A549 (cell line): ENCODE data around the gene VDR.

Experiments
- BHLHE40 ChIP-seq: IDR thresholded peaks from 2 replicates; pipeline ENCODE4 v1.6.1; 2012; ENCODE audit warnings: low read depth, low read length, inconsistent platforms
- EP300 ChIP-seq, 2 experiments: fragments of >200 bp; sonication (Bioruptor Twin); formaldehyde crosslinking; IDR thresholded peaks; 2 replicates in 1 of 2; 3 replicates in 1 of 2; pipeline ENCODE4 v1.6.1; 2016 to 2017
- HDAC2 ChIP-seq: fragments of 200-600 bp; sonication (generic); IDR thresholded peaks from 2 replicates; pipeline ENCODE4 v1.6.1; 2016
- HOXB13 ChIP-seq: fragments of 250-450 bp; sonication (Bioruptor Pico); IDR thresholded peaks from 2 replicates; pipeline ENCODE4 v1.5.0; 2020; ENCODE audit warnings: low read depth, mild to moderate bottlenecking, moderate library complexity
- MAZ ChIP-seq: fragments of 150-350 bp; IDR thresholded peaks from 2 replicates; pipeline ENCODE4 v1.6.1; 2014; ENCODE audit warnings: antibody characterized with exemption, low read depth, low read length, borderline replicate concordance
- POLR2A ChIP-seq: IDR thresholded peaks from 2 replicates; pipeline ENCODE4 v1.6.1; 2012; ENCODE audit warnings: mild to moderate bottlenecking, low read length
- RAD21 ChIP-seq, 2 experiments: fragments of >200 bp in 1 of 2; sonication (Bioruptor Twin) in 1 of 2; formaldehyde crosslinking in 1 of 2; IDR thresholded peaks in 1 of 2; conservative IDR thresholded peaks in 1 of 2; 2 replicates in 1 of 2; 3 replicates in 1 of 2; pipeline ENCODE4 v1.6.1; 2012 to 2018; ENCODE audit warnings: inconsistent platforms in 1 of 2
- SREBF2 ChIP-seq: fragments of 450-650 bp; IDR thresholded peaks from 2 replicates; pipeline ENCODE4 v1.6.1; 2014; ENCODE audit warnings: mild to moderate bottlenecking, moderate library complexity
- TF ChIP-seq, protein P1 (sequence below): fragments of >200 bp; sonication (Bioruptor Twin); formaldehyde crosslinking; IDR thresholded peaks from 3 replicates; pipeline ENCODE4 v1.5.1; 2016
- TF ChIP-seq, protein P2 (sequence below): IDR thresholded peaks from 2 replicates; pipeline ENCODE4 v1.6.1; 2012
- TF ChIP-seq, protein P3 (sequence below): fragments of 200-600 bp; sonication (generic); IDR thresholded peaks from 2 replicates; pipeline ENCODE4 v1.6.1; 2016; ENCODE audit warnings: antibody characterized with exemption, mild to moderate bottlenecking, moderate library complexity
- TF ChIP-seq, protein P4 (sequence below): fragments of 150-350 bp; IDR thresholded peaks from 2 replicates; pipeline ENCODE4 v1.6.1; 2014; ENCODE audit warnings: low read depth, mild to moderate bottlenecking, low read length

DNA sequence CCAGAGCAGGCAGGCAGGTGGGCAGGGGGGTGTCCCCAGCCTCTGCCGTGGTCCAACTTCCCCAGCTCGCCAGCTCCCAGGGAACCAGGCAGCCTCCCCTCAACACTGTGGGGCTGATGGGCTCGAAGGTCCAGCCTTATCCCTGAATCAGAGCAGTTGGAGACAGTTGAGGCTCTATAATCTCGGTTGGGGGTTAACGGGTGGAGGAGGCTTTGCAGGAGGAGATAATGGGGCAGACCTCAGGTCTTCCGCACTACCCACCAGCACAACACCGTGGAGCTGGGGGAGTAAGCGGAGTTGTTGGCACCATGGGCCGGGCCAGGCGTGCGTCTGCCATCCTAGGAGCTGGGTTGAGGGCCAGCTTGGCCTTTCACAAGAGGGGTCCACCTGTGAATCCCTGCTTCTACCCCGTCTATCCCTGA is 71.2 kb downstream of the VDR start:
- no peak for TF ChIP-seq POLR2A
- TF ChIP-seq, protein P1, sequence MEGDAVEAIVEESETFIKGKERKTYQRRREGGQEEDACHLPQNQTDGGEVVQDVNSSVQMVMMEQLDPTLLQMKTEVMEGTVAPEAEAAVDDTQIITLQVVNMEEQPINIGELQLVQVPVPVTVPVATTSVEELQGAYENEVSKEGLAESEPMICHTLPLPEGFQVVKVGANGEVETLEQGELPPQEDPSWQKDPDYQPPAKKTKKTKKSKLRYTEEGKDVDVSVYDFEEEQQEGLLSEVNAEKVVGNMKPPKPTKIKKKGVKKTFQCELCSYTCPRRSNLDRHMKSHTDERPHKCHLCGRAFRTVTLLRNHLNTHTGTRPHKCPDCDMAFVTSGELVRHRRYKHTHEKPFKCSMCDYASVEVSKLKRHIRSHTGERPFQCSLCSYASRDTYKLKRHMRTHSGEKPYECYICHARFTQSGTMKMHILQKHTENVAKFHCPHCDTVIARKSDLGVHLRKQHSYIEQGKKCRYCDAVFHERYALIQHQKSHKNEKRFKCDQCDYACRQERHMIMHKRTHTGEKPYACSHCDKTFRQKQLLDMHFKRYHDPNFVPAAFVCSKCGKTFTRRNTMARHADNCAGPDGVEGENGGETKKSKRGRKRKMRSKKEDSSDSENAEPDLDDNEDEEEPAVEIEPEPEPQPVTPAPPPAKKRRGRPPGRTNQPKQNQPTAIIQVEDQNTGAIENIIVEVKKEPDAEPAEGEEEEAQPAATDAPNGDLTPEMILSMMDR = no peak
- TF ChIP-seq MAZ = no peak
- TF ChIP-seq, protein P2, sequence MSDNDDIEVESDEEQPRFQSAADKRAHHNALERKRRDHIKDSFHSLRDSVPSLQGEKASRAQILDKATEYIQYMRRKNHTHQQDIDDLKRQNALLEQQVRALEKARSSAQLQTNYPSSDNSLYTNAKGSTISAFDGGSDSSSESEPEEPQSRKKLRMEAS = no peak
- no peak for TF ChIP-seq RAD21 (conservative IDR thresholded peaks at IDR 0.05 in 1 of 2, IDR thresholded peaks at IDR 0.05 in 1 of 2)
- no peak for TF ChIP-seq EP300 (IDR thresholded peaks at IDR 0.05)
- no peak for TF ChIP-seq SREBF2
- TF ChIP-seq, protein P3, sequence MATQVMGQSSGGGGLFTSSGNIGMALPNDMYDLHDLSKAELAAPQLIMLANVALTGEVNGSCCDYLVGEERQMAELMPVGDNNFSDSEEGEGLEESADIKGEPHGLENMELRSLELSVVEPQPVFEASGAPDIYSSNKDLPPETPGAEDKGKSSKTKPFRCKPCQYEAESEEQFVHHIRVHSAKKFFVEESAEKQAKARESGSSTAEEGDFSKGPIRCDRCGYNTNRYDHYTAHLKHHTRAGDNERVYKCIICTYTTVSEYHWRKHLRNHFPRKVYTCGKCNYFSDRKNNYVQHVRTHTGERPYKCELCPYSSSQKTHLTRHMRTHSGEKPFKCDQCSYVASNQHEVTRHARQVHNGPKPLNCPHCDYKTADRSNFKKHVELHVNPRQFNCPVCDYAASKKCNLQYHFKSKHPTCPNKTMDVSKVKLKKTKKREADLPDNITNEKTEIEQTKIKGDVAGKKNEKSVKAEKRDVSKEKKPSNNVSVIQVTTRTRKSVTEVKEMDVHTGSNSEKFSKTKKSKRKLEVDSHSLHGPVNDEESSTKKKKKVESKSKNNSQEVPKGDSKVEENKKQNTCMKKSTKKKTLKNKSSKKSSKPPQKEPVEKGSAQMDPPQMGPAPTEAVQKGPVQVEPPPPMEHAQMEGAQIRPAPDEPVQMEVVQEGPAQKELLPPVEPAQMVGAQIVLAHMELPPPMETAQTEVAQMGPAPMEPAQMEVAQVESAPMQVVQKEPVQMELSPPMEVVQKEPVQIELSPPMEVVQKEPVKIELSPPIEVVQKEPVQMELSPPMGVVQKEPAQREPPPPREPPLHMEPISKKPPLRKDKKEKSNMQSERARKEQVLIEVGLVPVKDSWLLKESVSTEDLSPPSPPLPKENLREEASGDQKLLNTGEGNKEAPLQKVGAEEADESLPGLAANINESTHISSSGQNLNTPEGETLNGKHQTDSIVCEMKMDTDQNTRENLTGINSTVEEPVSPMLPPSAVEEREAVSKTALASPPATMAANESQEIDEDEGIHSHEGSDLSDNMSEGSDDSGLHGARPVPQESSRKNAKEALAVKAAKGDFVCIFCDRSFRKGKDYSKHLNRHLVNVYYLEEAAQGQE = no peak
- no peak for TF ChIP-seq HOXB13 (CRISPR knock-in tag)
- TF ChIP-seq, protein P4, sequence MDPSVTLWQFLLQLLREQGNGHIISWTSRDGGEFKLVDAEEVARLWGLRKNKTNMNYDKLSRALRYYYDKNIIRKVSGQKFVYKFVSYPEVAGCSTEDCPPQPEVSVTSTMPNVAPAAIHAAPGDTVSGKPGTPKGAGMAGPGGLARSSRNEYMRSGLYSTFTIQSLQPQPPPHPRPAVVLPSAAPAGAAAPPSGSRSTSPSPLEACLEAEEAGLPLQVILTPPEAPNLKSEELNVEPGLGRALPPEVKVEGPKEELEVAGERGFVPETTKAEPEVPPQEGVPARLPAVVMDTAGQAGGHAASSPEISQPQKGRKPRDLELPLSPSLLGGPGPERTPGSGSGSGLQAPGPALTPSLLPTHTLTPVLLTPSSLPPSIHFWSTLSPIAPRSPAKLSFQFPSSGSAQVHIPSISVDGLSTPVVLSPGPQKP = no peak
- no peak for TF ChIP-seq HDAC2
- no peak for TF ChIP-seq BHLHE40
